ENCODE measurements around the gene ZBTB18. TPM values are rescaled to one million over a fixed set of nuclear protein-coding genes. Genes with fewer than 3 reads are reported as not detected.

Gene ZBTB18
- total RNA-seq, result 10 to 100 TPM; 20.4 to 22.5 TPM

GRCh38 chr1:244050835-244051444 lies at the start of gene ZBTB18:
Gene ZBTB18 (plus strand): TSS chr1:244051283. CDS start chr1:244051432, 149 bp downstream.

Other genes starting within 250 kb of the ZBTB18 start
- gene AKT3, start 201.0 kb upstream of the ZBTB18 start, total RNA-seq, result 10 to 100 TPM; 17.0 to 18.7 TPM

Measured in activated naive CD4-positive, alpha-beta T cell treated with anti-CD3 and anti-CD28 coated beads, Interleukin-2, amount 10 ng/mL, durations not matched to agents 5 hours and 36 hours (primary cell).